C1 segment of cervical spinal cord (tissue), 14 donors: ENCODE data around the gene CCDC28A.
A peak's percentile ranks its signal among the peaks of the same experiment; 100 is the strongest.

Experiments used
- DNase-seq, 14 donors: peaks; one replicate each; lab custom pipeline; 2025; lab: John Stamatoyannopoulos, UW

The CCDC28A gene

DNA sequence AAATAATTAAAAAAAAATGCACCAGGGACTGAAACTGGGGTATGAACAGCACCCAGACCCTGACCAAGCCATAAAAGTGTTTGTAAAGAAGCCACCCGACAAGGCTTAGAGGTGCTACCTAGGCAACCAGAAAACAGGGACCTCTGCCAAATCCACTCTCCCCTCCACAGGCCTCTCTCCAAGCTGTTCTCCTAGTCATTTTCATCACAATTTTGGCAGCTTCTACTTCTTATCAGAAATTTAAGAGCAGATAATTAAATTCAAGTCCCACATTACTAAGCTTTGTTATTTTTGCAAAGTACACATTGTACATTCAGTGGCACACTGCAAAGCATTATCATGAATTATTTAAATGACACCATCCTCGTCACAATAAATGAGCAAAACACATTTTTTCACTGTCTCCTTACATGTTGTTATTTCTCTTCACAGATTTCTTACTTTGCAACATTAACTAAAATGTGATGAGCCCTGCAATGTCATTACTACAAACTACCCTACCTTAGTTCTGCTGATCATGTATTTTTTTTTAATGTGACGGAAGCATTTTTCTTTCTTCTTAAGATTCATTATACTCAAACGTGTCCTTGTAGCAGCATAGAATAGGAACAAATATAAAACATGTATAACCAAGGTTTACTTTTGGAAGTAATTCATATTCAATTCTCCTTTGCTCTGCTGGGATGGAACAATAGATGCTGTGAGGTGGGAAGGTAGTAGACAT lies 60.4 kb downstream of the CCDC28A start:
- DNase-seq = peak in 1 of 14 donors; percentile 39

DNA sequence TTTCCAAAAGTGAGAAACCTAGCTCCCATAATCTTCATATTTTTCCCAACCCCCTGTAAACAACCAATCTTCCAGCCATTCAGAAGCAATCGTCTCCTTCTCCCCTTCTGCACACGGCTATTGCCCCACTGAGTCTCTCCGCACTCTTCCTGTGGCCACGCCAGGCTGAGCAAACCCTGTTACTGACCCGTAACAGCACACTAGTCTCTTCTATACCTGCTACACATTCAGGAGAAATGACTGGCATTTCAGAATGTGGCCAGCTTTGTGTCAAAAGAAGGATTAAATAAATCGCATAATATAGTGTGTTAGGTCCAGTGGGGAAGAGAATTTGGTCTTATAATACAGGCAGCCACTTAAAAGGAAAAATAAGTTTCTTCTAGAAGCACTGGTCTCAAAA lies 63.7 kb downstream of the CCDC28A start:
- no peak for DNase-seq
